Upper lobe of left lung (tissue), 4 donors: ENCODE measurements around the gene DUS1L.

Source experiments
- CTCF ChIP-seq, 6 experiments: fragments of 450-650 bp in 4 of 6; fragments of 200-600 bp in 2 of 6; sonication (generic) in 2 of 6; IDR thresholded peaks; one replicate each; pipeline ENCODE4 v1.5.1; 2016 to 2019; ENCODE audit warnings: antibody characterized with exemption in 6 of 6
- EP300 ChIP-seq, 4 donors: sonication (generic); formaldehyde crosslinking; IDR thresholded peaks; one replicate each; pipeline ENCODE4 v1.5.1; 2017; ENCODE audit warnings: antibody characterized with exemption in 4 of 4, control low read depth in 2 of 4
- POLR2A ChIP-seq, 4 donors: fragments of 450-650 bp; IDR thresholded peaks; one replicate each; pipeline ENCODE4 v1.5.1; 2016 to 2017; ENCODE audit warnings: antibody characterized with exemption in 4 of 4, mild to moderate bottlenecking in 2 of 4
- POLR2AphosphoS5 ChIP-seq, 2 donors: sonication (generic); formaldehyde crosslinking; IDR thresholded peaks; one replicate each; pipeline ENCODE4 v1.5.1; 2017; ENCODE audit warnings: antibody characterized with exemption in 2 of 2

- TF ChIP-seq EP300 (IDR thresholded peaks at IDR 0.05) (no peak), POLR2AphosphoS5 (IDR thresholded peaks at IDR 0.05) (no peak), CTCF (IDR thresholded peaks at IDR 0.05) (no peak), POLR2A (IDR thresholded peaks at IDR 0.05) (no peak)
Measured at GRCh38 chr17:82017612-82018151, 47.9 kb downstream of the DUS1L start.
